Measurements from ENCODE around the gene P4HA2.

P4HA2 gene

GRCh38 chr5:132227485-132228240 is at the start of gene P4HA2:
TSS of gene P4HA2 (minus strand) at chr5:132227853. CDS start at chr5:132218626, 9,227 bp downstream.
- TF ChIP-seq CTCF (IDR thresholded peaks at IDR 0.05; ENCODE audit: insufficient read depth, low read length, poor library complexity, severe bottlenecking), result no peak
- H3K27me3 ChIP-seq (replicated peaks; ENCODE audit: control insufficient read depth, insufficient read depth, low read length), result peaks cover 2% of the 10 kb centered on the region
- peak; percentile 79 for DNase-seq (ENCODE audit: extremely low read depth, insufficient read length)
- no peaks in the 10 kb centered on the region for H3K36me3 ChIP-seq (ENCODE audit: control insufficient read depth, insufficient read depth, low read length)
- peak within 1 kb of the TSS; percentile 57 for H3K4me3 ChIP-seq (replicated peaks; ENCODE audit: low read depth, low read length)

- TF ChIP-seq CTCF (IDR thresholded peaks at IDR 0.05; ENCODE audit: insufficient read depth, low read length, poor library complexity, severe bottlenecking), result no peak
- DNase-seq (ENCODE audit: extremely low read depth, insufficient read length), result no peak
- Histone ChIP-seq H3K36me3 (ENCODE audit: control insufficient read depth, insufficient read depth, low read length) (no peaks in the 10 kb centered on the region), H3K4me3 (replicated peaks; ENCODE audit: low read depth, low read length) (no peak overlapping the region), H3K27me3 (replicated peaks; ENCODE audit: control insufficient read depth, insufficient read depth, low read length) (no peaks in the 10 kb centered on the region; the same call in 1 of the 2 replicates)
Observed at GRCh38 chr5:132277256-132277655, 49.6 kb upstream of the P4HA2 start.

GRCh38 chr5:132275367-132276220 is 47.9 kb upstream of the P4HA2 start:
- no peaks in the 10 kb centered on the region for H3K36me3 ChIP-seq (ENCODE audit: control insufficient read depth, insufficient read depth, low read length)
- no peak for TF ChIP-seq CTCF (IDR thresholded peaks at IDR 0.05; ENCODE audit: insufficient read depth, low read length, poor library complexity, severe bottlenecking)
- DNase-seq (ENCODE audit: extremely low read depth, insufficient read length), result no peak
- no peaks in the 10 kb centered on the region; the same call in 1 of the 2 replicates for H3K27me3 ChIP-seq (replicated peaks; ENCODE audit: control insufficient read depth, insufficient read depth, low read length)
- H3K4me3 ChIP-seq (replicated peaks; ENCODE audit: low read depth, low read length), result no peak overlapping the region

GRCh38 chr5:132274050-132274792 is 46.6 kb upstream of the P4HA2 start:
- no peaks in the 10 kb centered on the region for H3K36me3 ChIP-seq (ENCODE audit: control insufficient read depth, insufficient read depth, low read length)
- H3K4me3 ChIP-seq (replicated peaks; ENCODE audit: low read depth, low read length), result no peak overlapping the region
- no peak for TF ChIP-seq CTCF (IDR thresholded peaks at IDR 0.05; ENCODE audit: insufficient read depth, low read length, poor library complexity, severe bottlenecking)
- DNase-seq (ENCODE audit: extremely low read depth, insufficient read length), result no peak
- H3K27me3 ChIP-seq (replicated peaks; ENCODE audit: control insufficient read depth, insufficient read depth, low read length), result no peaks in the 10 kb centered on the region; the same call in 1 of the 2 replicates

- DNase-seq (ENCODE audit: extremely low read depth, insufficient read length), result no peak
- Histone ChIP-seq H3K27me3 (replicated peaks; ENCODE audit: control insufficient read depth, insufficient read depth, low read length) (no peaks in the 10 kb centered on the region; the same call in 1 of the 2 replicates), H3K36me3 (ENCODE audit: control insufficient read depth, insufficient read depth, low read length) (no peaks in the 10 kb centered on the region), H3K4me3 (replicated peaks; ENCODE audit: low read depth, low read length) (no peak overlapping the region)
- no peak for TF ChIP-seq CTCF (IDR thresholded peaks at IDR 0.05; ENCODE audit: insufficient read depth, low read length, poor library complexity, severe bottlenecking)
Observed at GRCh38 chr5:132273631-132274030, 46.0 kb upstream of the P4HA2 start.

Measured in GM06990 (cell line).